GM12878 (cell line): ENCODE results near the gene JHY. TPM values are rescaled to one million over a fixed set of nuclear protein-coding genes. Genes with fewer than 3 reads are reported as not detected.

Source experiments
- ATAC-seq: fragments of 200-7000 bp; cut with Tn5 transposase; 3 replicates; pipeline ENCODE4 v1.9.1; 2020; ENCODE audit warnings: mild to moderate bottlenecking, moderate library complexity
- BruUV-seq: library from RNA; stranded (reverse); fragments of 400-500 nt; replicated peaks from 2 replicates; lab custom pipeline; 2021; lab: Mats Ljungman, UMichigan
- CTCF ChIA-PET: fragments of 300-600 bp; sonication (Branson Sonifier 250); formaldehyde crosslinking; extraction: SDS; loops from one replicate; lab custom pipeline; 2021; ENCODE audit warnings: inconsistent platforms; lab: Yijun Ruan, JAX
- POLR2A ChIA-PET: fragments of 350-600 bp; formaldehyde crosslinking; extraction: SDS; loops from one replicate; lab custom pipeline; 2021; ENCODE audit warnings: inconsistent platforms; lab: Charles Lee
- RAD21 ChIA-PET: fragments of 300-600 bp; sonication (Branson Sonifier 250); formaldehyde crosslinking; loops from one replicate; lab custom pipeline; 2023; ENCODE audit warnings: antibody characterized with exemption; ENCODE audit not compliant: unreplicated experiment; lab: Charles Lee
- SMC1A ChIA-PET: fragments of 300-600 bp; sonication (Branson Sonifier 250); formaldehyde crosslinking; loops from one replicate; lab custom pipeline; 2023; ENCODE audit not compliant: unreplicated experiment, uncharacterized antibody; lab: Charles Lee
- DNase-seq: peaks from one replicate; pipeline ENCODE4 v3.0.0-alpha.2; 2011; ENCODE audit warnings: low read depth, low spot score
- FAIRE-seq: peaks from 3 replicates; lab custom pipeline; 2011; peaks lifted over from hg19 to GRCh38; lab: Jason Lieb, UNC
- H2AFZ ChIP-seq: 2 replicates; pipeline ENCODE4 v1.6.0; 2011; ENCODE audit warnings: low read depth, low read length, control low read depth; ENCODE audit not compliant: control insufficient read depth
- H3K27ac ChIP-seq: 2 replicates; pipeline ENCODE4 v1.5.1; 2011; ENCODE audit warnings: control low read depth; ENCODE audit not compliant: control insufficient read depth, insufficient read depth
- H3K27me3 ChIP-seq, 2 experiments: replicated peaks in 1 of 2; 2 replicates each; pipeline versions ENCODE4 v1.6.0 to v1.6.1; 2011; ENCODE audit warnings: low read length in 1 of 2; ENCODE audit not compliant: control insufficient read depth in 2 of 2, insufficient read depth in 2 of 2
- H3K36me3 ChIP-seq, 2 experiments: 2 replicates each; pipeline ENCODE4 v1.5.1; 2011; ENCODE audit warnings: low read length in 1 of 2; ENCODE audit not compliant: control insufficient read depth in 2 of 2, insufficient read depth in 2 of 2
- H3K4me1 ChIP-seq: 2 replicates; pipeline ENCODE4 v1.6.1; 2011; ENCODE audit warnings: mild to moderate bottlenecking, low read length, moderate library complexity, mixed read lengths; ENCODE audit not compliant: control insufficient read depth, insufficient read depth
- H3K4me2 ChIP-seq: 2 replicates; pipeline ENCODE4 v1.6.0; 2011; ENCODE audit warnings: control low read depth; ENCODE audit not compliant: control insufficient read depth, insufficient read depth
- H3K4me3 ChIP-seq: fragments of 200-600 bp; sonication (generic); 2 replicates; pipeline ENCODE4 v1.5.1; 2016
- H3K79me2 ChIP-seq: 2 replicates; pipeline ENCODE4 v1.6.0; 2011; ENCODE audit warnings: low read length; ENCODE audit not compliant: control insufficient read depth, insufficient read depth
- H3K9ac ChIP-seq: 2 replicates; pipeline ENCODE4 v1.8.0; 2011; ENCODE audit warnings: low read length, control low read depth, mixed read lengths; ENCODE audit not compliant: control insufficient read depth, insufficient read depth
- H3K9me3 ChIP-seq: replicated peaks from 3 replicates; pipeline ENCODE4 v1.5.1; 2011; ENCODE audit warnings: mild to moderate bottlenecking, low read length; ENCODE audit not compliant: control insufficient read depth, insufficient read depth
- H4K20me1 ChIP-seq: 2 replicates; pipeline ENCODE4 v1.6.0; 2011; ENCODE audit not compliant: control insufficient read depth, insufficient read depth
- BACH1 ChIP-seq: fragments of 450-650 bp; IDR thresholded peaks from 2 replicates; pipeline ENCODE4 v1.6.1; 2017; ENCODE audit warnings: mild to moderate bottlenecking, borderline replicate concordance
- PML ChIP-seq: IDR thresholded peaks from 2 replicates; pipeline ENCODE4 v1.6.1; 2012; ENCODE audit warnings: low read length, inconsistent platforms
- POLR2AphosphoS2 ChIP-seq: IDR thresholded peaks from 2 replicates; pipeline ENCODE4 v1.6.1; 2011; ENCODE audit warnings: low read depth, mild to moderate bottlenecking, low read length, improper control_type of control experiment, moderate library complexity
- WGBS: methylation state at CpG from one replicate; pipeline ENCODE4 v1.1.6; 2016; ENCODE audit warnings: low lambda C conversion rate; ENCODE audit not compliant: insufficient replicate concordance, insufficient coverage; ENCODE audit errors: missing lambda C conversion rate; 5-methylcytosine and 5-hydroxymethylcytosine counted together
- in situ Hi-C: fragments of 300-500 bp; cut with MboI; formaldehyde crosslinking; loops from 9 replicates; pipeline ENCODE4 v1.14.3; 2018; ENCODE audit warnings: mixed read lengths
- intact Hi-C: fragments of 100-400 bp; cut with micrococcal nuclease; formaldehyde crosslinking; loops from one replicate; pipeline ENCODE4 v1.14.2; 2022; ENCODE audit not compliant: unreplicated experiment
- polyA plus RNA-seq, 11 experiments: library from polyadenylated mRNA; depleted of rRNA in 4 of 11; unstranded in 6 of 11; stranded (reverse) in 5 of 11; fragments of >200 nt; fragmentation: Nextera tagmentation in 4 of 11; fragmentation: Illumina TruSeq in 1 of 11; extraction: Ambion mirVana in 4 of 11; extraction: Trizol in 1 of 11; gene quantifications; 1 replicate in 1 of 11; 2 replicates in 10 of 11; pipeline versions ENCODE4 v1.2.1 to v1.2.3, GENCODE V29; 2011 to 2016; ENCODE audit warnings: inconsistent platforms in 2 of 11, missing spikeins in 2 of 11, low read depth in 1 of 11
- total RNA-seq, 4 experiments: library from RNA; depleted of rRNA in 3 of 4; stranded (reverse); fragments of >200 nt in 3 of 4; fragmentation: Illumina TruSeq in 1 of 4; extraction: Trizol in 1 of 4; gene quantifications; 2 replicates each; pipeline versions ENCODE4 v1.2.1 to v1.2.3, GENCODE V29; 2013 to 2021
- TF ChIP-seq, protein P1 (sequence below): fragments of 450-650 bp; formaldehyde crosslinking; IDR thresholded peaks from 2 replicates; pipeline ENCODE4 v1.4.0; 2020; ENCODE audit warnings: mild to moderate bottlenecking, moderate library complexity
- TF ChIP-seq, protein P2 (sequence below): fragments of 450-650 bp; IDR thresholded peaks from 2 replicates; pipeline ENCODE4 v1.6.1; 2017; ENCODE audit warnings: mild to moderate bottlenecking, low read depth, inconsistent platforms; ENCODE audit not compliant: poor library complexity, severe bottlenecking
- TF ChIP-seq, protein P3 (sequence below): fragments of 450-650 bp; IDR thresholded peaks from 2 replicates; pipeline ENCODE4 v1.6.1; 2017; ENCODE audit warnings: mild to moderate bottlenecking
- TF ChIP-seq, protein P4 (sequence below): fragments of 450-650 bp; IDR thresholded peaks from 2 replicates; pipeline ENCODE4 v1.6.1; 2018; ENCODE audit warnings: borderline replicate concordance, mild to moderate bottlenecking; ENCODE audit not compliant: partially characterized antibody
- TF ChIP-seq, protein P5 (sequence below): IDR thresholded peaks from 2 replicates; pipeline ENCODE4 v1.6.1; 2012; ENCODE audit warnings: low read depth, low read length, improper control_type of control experiment
- TF ChIP-seq, protein P6 (sequence below): fragments of 450-650 bp; IDR thresholded peaks from 2 replicates; pipeline ENCODE4 v1.6.1; 2014; ENCODE audit warnings: mild to moderate bottlenecking

Gene JHY
- total and polyA plus RNA-seq, 10 of the 15 experiments (the other 5 are each of a cell fraction or from before 2014, with no cell fraction given): 0.90 to 7.1 (median 5.5) TPM

DNA sequence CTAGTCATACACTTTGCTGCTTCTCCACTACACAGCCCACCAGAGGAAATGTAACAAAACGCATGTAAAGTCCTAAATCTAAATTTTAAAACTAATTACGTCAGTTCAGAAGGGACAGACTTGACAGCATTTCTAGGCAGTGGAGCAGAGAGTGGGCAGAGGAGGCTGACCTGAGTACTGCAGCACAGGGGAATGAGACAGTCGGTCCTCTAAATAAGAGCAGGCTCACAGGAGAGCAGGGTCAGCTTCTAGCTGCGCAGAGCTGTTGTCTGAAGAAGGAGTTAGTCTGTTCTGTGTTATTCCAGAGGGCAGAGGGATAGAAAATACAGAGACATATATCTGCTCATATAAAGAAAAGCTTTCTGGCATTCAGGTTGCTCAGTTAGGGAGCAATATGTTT, 40.3 kb downstream of the JHY start:
- H4K20me1 ChIP-seq: no peaks in the 10 kb centered on the region
- H3K9ac ChIP-seq: no peak overlapping the region
- POLR2A ChIA-PET: no interaction called here
- no peaks in the 10 kb centered on the region for H3K36me3 ChIP-seq
- RAD21 ChIA-PET: no interaction called here
- no peaks in the 10 kb centered on the region for H3K9me3 ChIP-seq
- H3K27ac ChIP-seq: no peak overlapping the region
- intact Hi-C loops: no loop called here
- H3K4me2 ChIP-seq: no peak overlapping the region
- in situ Hi-C loops: no loop called here
- TF ChIP-seq, protein P1, sequence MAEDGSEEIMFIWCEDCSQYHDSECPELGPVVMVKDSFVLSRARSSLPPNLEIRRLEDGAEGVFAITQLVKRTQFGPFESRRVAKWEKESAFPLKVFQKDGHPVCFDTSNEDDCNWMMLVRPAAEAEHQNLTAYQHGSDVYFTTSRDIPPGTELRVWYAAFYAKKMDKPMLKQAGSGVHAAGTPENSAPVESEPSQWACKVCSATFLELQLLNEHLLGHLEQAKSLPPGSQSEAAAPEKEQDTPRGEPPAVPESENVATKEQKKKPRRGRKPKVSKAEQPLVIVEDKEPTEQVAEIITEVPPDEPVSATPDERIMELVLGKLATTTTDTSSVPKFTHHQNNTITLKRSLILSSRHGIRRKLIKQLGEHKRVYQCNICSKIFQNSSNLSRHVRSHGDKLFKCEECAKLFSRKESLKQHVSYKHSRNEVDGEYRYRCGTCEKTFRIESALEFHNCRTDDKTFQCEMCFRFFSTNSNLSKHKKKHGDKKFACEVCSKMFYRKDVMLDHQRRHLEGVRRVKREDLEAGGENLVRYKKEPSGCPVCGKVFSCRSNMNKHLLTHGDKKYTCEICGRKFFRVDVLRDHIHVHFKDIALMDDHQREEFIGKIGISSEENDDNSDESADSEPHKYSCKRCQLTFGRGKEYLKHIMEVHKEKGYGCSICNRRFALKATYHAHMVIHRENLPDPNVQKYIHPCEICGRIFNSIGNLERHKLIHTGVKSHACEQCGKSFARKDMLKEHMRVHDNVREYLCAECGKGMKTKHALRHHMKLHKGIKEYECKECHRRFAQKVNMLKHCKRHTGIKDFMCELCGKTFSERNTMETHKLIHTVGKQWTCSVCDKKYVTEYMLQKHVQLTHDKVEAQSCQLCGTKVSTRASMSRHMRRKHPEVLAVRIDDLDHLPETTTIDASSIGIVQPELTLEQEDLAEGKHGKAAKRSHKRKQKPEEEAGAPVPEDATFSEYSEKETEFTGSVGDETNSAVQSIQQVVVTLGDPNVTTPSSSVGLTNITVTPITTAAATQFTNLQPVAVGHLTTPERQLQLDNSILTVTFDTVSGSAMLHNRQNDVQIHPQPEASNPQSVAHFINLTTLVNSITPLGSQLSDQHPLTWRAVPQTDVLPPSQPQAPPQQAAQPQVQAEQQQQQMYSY (CRISPR knock-in tag): no peak
- TF ChIP-seq, protein P2, sequence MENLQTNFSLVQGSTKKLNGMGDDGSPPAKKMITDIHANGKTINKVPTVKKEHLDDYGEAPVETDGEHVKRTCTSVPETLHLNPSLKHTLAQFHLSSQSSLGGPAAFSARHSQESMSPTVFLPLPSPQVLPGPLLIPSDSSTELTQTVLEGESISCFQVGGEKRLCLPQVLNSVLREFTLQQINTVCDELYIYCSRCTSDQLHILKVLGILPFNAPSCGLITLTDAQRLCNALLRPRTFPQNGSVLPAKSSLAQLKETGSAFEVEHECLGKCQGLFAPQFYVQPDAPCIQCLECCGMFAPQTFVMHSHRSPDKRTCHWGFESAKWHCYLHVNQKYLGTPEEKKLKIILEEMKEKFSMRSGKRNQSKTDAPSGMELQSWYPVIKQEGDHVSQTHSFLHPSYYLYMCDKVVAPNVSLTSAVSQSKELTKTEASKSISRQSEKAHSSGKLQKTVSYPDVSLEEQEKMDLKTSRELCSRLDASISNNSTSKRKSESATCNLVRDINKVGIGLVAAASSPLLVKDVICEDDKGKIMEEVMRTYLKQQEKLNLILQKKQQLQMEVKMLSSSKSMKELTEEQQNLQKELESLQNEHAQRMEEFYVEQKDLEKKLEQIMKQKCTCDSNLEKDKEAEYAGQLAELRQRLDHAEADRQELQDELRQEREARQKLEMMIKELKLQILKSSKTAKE: no peak
- TF ChIP-seq, protein P3, sequence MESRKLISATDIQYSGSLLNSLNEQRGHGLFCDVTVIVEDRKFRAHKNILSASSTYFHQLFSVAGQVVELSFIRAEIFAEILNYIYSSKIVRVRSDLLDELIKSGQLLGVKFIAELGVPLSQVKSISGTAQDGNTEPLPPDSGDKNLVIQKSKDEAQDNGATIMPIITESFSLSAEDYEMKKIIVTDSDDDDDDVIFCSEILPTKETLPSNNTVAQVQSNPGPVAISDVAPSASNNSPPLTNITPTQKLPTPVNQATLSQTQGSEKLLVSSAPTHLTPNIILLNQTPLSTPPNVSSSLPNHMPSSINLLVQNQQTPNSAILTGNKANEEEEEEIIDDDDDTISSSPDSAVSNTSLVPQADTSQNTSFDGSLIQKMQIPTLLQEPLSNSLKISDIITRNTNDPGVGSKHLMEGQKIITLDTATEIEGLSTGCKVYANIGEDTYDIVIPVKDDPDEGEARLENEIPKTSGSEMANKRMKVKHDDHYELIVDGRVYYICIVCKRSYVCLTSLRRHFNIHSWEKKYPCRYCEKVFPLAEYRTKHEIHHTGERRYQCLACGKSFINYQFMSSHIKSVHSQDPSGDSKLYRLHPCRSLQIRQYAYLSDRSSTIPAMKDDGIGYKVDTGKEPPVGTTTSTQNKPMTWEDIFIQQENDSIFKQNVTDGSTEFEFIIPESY: no peak
- TF ChIP-seq POLR2AphosphoS2: no peak
- no peak for TF ChIP-seq BACH1
- TF ChIP-seq, protein P4, sequence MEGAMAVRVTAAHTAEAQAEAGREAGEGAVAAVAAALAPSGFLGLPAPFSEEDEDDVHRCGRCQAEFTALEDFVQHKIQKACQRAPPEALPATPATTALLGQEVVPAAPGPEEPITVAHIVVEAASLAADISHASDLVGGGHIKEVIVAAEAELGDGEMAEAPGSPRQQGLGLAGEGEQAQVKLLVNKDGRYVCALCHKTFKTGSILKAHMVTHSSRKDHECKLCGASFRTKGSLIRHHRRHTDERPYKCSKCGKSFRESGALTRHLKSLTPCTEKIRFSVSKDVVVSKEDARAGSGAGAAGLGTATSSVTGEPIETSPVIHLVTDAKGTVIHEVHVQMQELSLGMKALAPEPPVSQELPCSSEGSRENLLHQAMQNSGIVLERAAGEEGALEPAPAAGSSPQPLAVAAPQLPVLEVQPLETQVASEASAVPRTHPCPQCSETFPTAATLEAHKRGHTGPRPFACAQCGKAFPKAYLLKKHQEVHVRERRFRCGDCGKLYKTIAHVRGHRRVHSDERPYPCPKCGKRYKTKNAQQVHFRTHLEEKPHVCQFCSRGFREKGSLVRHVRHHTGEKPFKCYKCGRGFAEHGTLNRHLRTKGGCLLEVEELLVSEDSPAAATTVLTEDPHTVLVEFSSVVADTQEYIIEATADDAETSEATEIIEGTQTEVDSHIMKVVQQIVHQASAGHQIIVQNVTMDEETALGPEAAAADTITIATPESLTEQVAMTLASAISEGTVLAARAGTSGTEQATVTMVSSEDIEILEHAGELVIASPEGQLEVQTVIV: no peak
- TF ChIP-seq, protein P5, sequence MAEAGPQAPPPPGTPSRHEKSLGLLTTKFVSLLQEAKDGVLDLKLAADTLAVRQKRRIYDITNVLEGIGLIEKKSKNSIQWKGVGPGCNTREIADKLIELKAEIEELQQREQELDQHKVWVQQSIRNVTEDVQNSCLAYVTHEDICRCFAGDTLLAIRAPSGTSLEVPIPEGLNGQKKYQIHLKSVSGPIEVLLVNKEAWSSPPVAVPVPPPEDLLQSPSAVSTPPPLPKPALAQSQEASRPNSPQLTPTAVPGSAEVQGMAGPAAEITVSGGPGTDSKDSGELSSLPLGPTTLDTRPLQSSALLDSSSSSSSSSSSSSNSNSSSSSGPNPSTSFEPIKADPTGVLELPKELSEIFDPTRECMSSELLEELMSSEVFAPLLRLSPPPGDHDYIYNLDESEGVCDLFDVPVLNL: no peak
- TF ChIP-seq, protein P6, sequence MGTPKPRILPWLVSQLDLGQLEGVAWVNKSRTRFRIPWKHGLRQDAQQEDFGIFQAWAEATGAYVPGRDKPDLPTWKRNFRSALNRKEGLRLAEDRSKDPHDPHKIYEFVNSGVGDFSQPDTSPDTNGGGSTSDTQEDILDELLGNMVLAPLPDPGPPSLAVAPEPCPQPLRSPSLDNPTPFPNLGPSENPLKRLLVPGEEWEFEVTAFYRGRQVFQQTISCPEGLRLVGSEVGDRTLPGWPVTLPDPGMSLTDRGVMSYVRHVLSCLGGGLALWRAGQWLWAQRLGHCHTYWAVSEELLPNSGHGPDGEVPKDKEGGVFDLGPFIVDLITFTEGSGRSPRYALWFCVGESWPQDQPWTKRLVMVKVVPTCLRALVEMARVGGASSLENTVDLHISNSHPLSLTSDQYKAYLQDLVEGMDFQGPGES: no peak
- no peak for TF ChIP-seq PML
- SMC1A ChIA-PET: interaction anchor here (1.0 to 3.3 kb wide), 3 partner anchors 10 to 101 kb away, joined by 3 to 12 read pairs (median 3); no protein-coding TSS in a partner anchor
- DNase-seq (no peak), ATAC-seq (peak; percentile 30; the same call in 1 of the 3 replicates), FAIRE-seq (no peak)
- H3K79me2 ChIP-seq: no peaks in the 10 kb centered on the region
- CTCF ChIA-PET: interaction anchor here (1.1 to 2.0 kb wide), 3 partner anchors 10 to 100 kb away, joined by 3 to 4 read pairs (median 3); no protein-coding TSS in a partner anchor
- H2AFZ ChIP-seq: no peak overlapping the region
- H3K4me1 ChIP-seq: no peaks in the 10 kb centered on the region
- 85% methylated on average over 4 of the region's 4 CpGs for WGBS
- no peaks in the 10 kb centered on the region for H3K27me3 ChIP-seq
- BruUV-seq: no TSS peak
- no peak overlapping the region for H3K4me3 ChIP-seq
